Heart left ventricle (tissue), 16 donors: ENCODE data around the gene C11orf91. TPM values are rescaled to one million over a fixed set of nuclear protein-coding genes. Genes with fewer than 3 reads are reported as not detected.
"Not testable (repeated sequence)": the region's sequence is repeated elsewhere in the genome, so short reads cannot be mapped to it uniquely, and the experiment has no call there.

Experiments used
- ATAC-seq, 4 donors: fragments of 200-7000 bp; cut with Tn5 transposase; one replicate each; pipeline ENCODE4 v1.9.1; 2020 to 2022; ENCODE audit warnings: moderate library complexity in 4 of 4, mild to moderate bottlenecking in 3 of 4, moderate number of reproducible peaks in 1 of 4
- DNase-seq, 5 donors: peaks; one replicate each; pipeline ENCODE4 v3.0.0-alpha.2; 2020
- H3K27ac ChIP-seq, 12 donors: fragments of 200-600 bp; sonication (generic) in 4 of 12; one replicate each; pipeline versions ENCODE4 v1.5.0 to v1.8.0; 2016 to 2022; ENCODE audit warnings: mild to moderate bottlenecking in 2 of 12
- H3K27me3 ChIP-seq, 9 donors: fragments of 200-600 bp; sonication (generic) in 2 of 9; one replicate each; pipeline versions ENCODE4 v1.5.1 to v1.8.0; 2016 to 2022; ENCODE audit warnings: mild to moderate bottlenecking in 3 of 9
- H3K36me3 ChIP-seq, 9 donors: fragments of 200-600 bp; sonication (generic) in 2 of 9; one replicate each; pipeline versions ENCODE4 v1.5.0 to v1.8.0; 2018 to 2022; ENCODE audit warnings: mild to moderate bottlenecking in 2 of 9
- H3K4me1 ChIP-seq, 12 donors: fragments of 200-600 bp; sonication (generic) in 4 of 12; one replicate each; pipeline versions ENCODE4 v1.5.0 to v1.8.0; 2016 to 2022; ENCODE audit warnings: mild to moderate bottlenecking in 3 of 12
- H3K4me3 ChIP-seq, 12 donors: fragments of 200-600 bp; sonication (generic) in 4 of 12; one replicate each; pipeline versions ENCODE4 v1.5.0 to v1.8.0; 2017 to 2022; ENCODE audit warnings: mild to moderate bottlenecking in 9 of 12, moderate library complexity in 4 of 12
- H3K9me3 ChIP-seq, 12 donors: fragments of 200-600 bp; sonication (generic) in 4 of 12; one replicate each; pipeline versions ENCODE4 v1.5.0 to v1.8.0; 2016 to 2022; ENCODE audit warnings: mild to moderate bottlenecking in 1 of 12
- CTCF ChIP-seq, 12 donors: fragments of 200-600 bp; sonication (generic) in 4 of 12; IDR thresholded peaks; one replicate each; pipeline versions ENCODE4 v1.5.0 to v1.8.0; 2018 to 2022; ENCODE audit warnings: antibody characterized with exemption in 12 of 12, mild to moderate bottlenecking in 5 of 12
- POLR2A ChIP-seq, 2 donors: fragments of 450-650 bp; IDR thresholded peaks; one replicate each; pipeline ENCODE4 v1.6.1; 2017; ENCODE audit warnings: antibody characterized with exemption in 2 of 2, mild to moderate bottlenecking in 2 of 2, moderate library complexity in 2 of 2
- WGBS, 4 donors: extraction: QIAGEN DNeasy Blood & Tissue Kit in 2 of 4; methylation state at CpG; one replicate each; pipeline versions ENCODE4 v1.1.5 to v1.1.7; 2013 to 2018; 5-methylcytosine and 5-hydroxymethylcytosine counted together
- intact Hi-C, 10 donors: fragments of 100-400 bp; cut with DNase I; formaldehyde crosslinking; loops; one replicate each; pipeline versions ENCODE4 v1.11.1 to v1.14.2; 2022
- polyA plus RNA-seq, 2 donors: library from polyadenylated mRNA; stranded (reverse); fragments of 200-250 nt; gene quantifications; one replicate each; pipeline ENCODE4 v1.2.3, GENCODE V29; 2013
- total RNA-seq, 9 donors: library from RNA; depleted of rRNA in 2 of 9; stranded (reverse); fragments of >200 nt in 2 of 9; fragmentation: NEBNext Ultra II Directional in 3 of 9; extraction: Animal tissue kit (Norgen Biotek cat#: 25700) in 3 of 9; gene quantifications; one replicate each; pipeline versions ENCODE4 v1.1.0 to v1.2.4, GENCODE V29; 2016 to 2023
- donor health status: ischemic (EF 13 %, LVEDD 7.1; RV severe dilation, severe dysfunction).
- donor health status: healthy with polysubstance abuse.
- donor health status: DM: no; HTN: yes; CAD: no.
- donor health status: DM: no; HTN: no; CAD: no.
- donor health status: ischemic (EF 25% LVEDD 6.9; RV normal size, moderate dysfunction).
- donor health status: ischemic (EF 25% LVEDD 5.7; RV mildly dilated, moderate dysfunction).
- donor health status: healthy.
- donor health status: DM: yes; HTN: yes; CAD: no.
- donor health status: ischemic (EF 35%, LVEDD 5.7; RV mildly dilated, moderate dysfunction).
- donor health status: nonischemic (EF 11% LVEDD 7.7; RV severe dilation, severe dysfunction).
- donor health status: DM: yes; HTN: yes; CAD: no.
- donor health status: PGD.
- donor health status: ischemic (EF 29% LVEDD 5.4; RV normal size, mild dysfunction).
- donor health status: nonischemic (EF 23%, LVEDD 6.1; RV moderate dilation, normal function).

C11orf91 gene
- total and polyA plus RNA-seq, 11 donors = 0.56 to 1.00 (median 0.70) TPM; not detected in 7

DNA sequence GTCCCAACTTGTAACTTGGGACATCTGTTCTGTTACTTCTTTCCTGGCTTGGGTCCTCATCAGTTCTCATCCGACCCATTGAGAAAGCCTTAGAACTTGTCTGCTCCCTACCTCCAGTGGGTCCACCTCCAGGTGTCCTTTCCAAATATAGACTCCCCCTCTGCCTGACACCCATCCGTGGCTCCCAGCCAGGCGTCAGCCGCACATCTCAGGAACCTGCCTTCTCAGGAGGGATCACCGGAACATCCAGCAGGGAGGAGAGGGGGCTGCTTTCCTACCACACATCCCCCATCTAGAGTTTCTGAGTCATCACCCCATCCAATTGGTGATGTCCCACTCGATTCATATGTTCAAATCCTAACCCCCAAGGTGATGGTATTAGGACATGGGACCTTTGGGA is 36.5 kb downstream of the C11orf91 start:
- no peaks in the 10 kb centered on the region for H3K36me3 ChIP-seq
- 85 to 91% (median 91%) methylated on average over 6 of the region's 6 CpGs for WGBS, 4 donors
- TF ChIP-seq POLR2A (IDR thresholded peaks at IDR 0.05) = no peak
- no peak for TF ChIP-seq CTCF (IDR thresholded peaks at IDR 0.05)
- H3K9me3 ChIP-seq = no peaks in the 10 kb centered on the region
- no peaks in the 10 kb centered on the region for H3K4me1 ChIP-seq
- no peak for DNase-seq
- no peak overlapping the region for H3K4me3 ChIP-seq
- no peaks in the 10 kb centered on the region for H3K27me3 ChIP-seq
- ATAC-seq = no peak
- H3K27ac ChIP-seq = no peak overlapping the region
- intact Hi-C loops = no loop called here

DNA sequence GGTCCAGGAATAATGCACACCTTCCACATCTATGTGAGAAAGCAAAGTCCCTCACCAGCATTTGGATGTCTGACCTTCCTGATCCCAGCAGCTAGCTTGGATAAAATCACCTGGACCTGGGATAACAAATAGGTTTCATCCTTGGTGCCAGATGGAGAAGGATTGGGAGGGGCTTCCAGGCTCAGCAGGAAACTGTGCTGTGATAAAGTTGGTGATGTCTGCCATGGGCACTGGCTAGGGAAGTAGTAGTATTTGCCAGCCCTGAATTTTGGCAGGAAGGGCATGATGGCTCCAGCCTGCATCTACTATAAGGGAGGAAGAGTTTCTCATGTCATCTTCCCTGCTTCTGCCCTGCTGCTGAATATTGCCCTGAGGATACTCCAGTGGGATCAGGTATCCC is 37.5 kb downstream of the C11orf91 start:
- no peaks in the 10 kb centered on the region for H3K4me1 ChIP-seq
- DNase-seq = no peak
- intact Hi-C loops = no loop called here

GRCh38 chr11:33661526-33661925 is 39.1 kb downstream of the C11orf91 start:
- intact Hi-C loops, H3K27ac ChIP-seq, DNase-seq, H3K4me3 ChIP-seq, H3K9me3 ChIP-seq, H3K27me3 ChIP-seq, H3K36me3 ChIP-seq, ATAC-seq, H3K4me1 ChIP-seq: not testable (repeated sequence)
- 83 to 96% (median 93%) methylated on average over 7 of the region's 7 CpGs for WGBS, 4 donors

More for the DNA sequence above, 37.5 kb downstream of the C11orf91 start:
- Histone ChIP-seq H3K27me3 (no peaks in the 10 kb centered on the region), H3K27ac (no peak overlapping the region), H3K36me3 (no peaks in the 10 kb centered on the region), H3K9me3 (no peaks in the 10 kb centered on the region), H3K4me3 (no peak overlapping the region)
- TF ChIP-seq CTCF (IDR thresholded peaks at IDR 0.05) = no peak
- no peak for TF ChIP-seq POLR2A (IDR thresholded peaks at IDR 0.05)
- ATAC-seq = no peak

GRCh38 chr11:33660962-33661361 is 39.7 kb downstream of the C11orf91 start:
- TF ChIP-seq CTCF (IDR thresholded peaks at IDR 0.05) = no peak
- no peak for TF ChIP-seq POLR2A (IDR thresholded peaks at IDR 0.05)
- no peaks in the 10 kb centered on the region for H3K27me3 ChIP-seq
- no peak for DNase-seq
- no peak overlapping the region for H3K27ac ChIP-seq
- no peaks in the 10 kb centered on the region for H3K36me3 ChIP-seq
- H3K9me3 ChIP-seq = no peaks in the 10 kb centered on the region
- intact Hi-C loops = no loop called here
- no peak for ATAC-seq
- WGBS, 4 donors = 86 to 93% (median 90%) methylated on average over 4 of the region's 4 CpGs
- no peaks in the 10 kb centered on the region for H3K4me1 ChIP-seq
- H3K4me3 ChIP-seq = no peak overlapping the region

GRCh38 chr11:33659370-33660139 is 41.1 kb downstream of the C11orf91 start:
- intact Hi-C loops = no loop called here
- no peaks in the 10 kb centered on the region for H3K27me3 ChIP-seq
- 83 to 97% (median 92%) methylated on average over 3 to 5 of the region's 5 CpGs for WGBS, 4 donors
- no peaks in the 10 kb centered on the region for H3K4me1 ChIP-seq
- DNase-seq (no peak), ATAC-seq (no peak)
- no peaks in the 10 kb centered on the region for H3K9me3 ChIP-seq
- no peak overlapping the region for H3K27ac ChIP-seq
- H3K36me3 ChIP-seq = no peaks in the 10 kb centered on the region
- no peak overlapping the region for H3K4me3 ChIP-seq
- no peak for TF ChIP-seq CTCF (IDR thresholded peaks at IDR 0.05)
- TF ChIP-seq POLR2A (IDR thresholded peaks at IDR 0.05) = no peak
